ENCODE data around the gene KNSTRN.

KNSTRN gene

GRCh38 chr15:40405501-40406381 lies 23.2 kb downstream of the KNSTRN start, which contains the start of gene IVD:
TSS of gene IVD (plus strand) at chr15:40405795. CDS start at chr15:40405828, 33 bp downstream.
- DNase-seq = peak; percentile 94

DNA sequence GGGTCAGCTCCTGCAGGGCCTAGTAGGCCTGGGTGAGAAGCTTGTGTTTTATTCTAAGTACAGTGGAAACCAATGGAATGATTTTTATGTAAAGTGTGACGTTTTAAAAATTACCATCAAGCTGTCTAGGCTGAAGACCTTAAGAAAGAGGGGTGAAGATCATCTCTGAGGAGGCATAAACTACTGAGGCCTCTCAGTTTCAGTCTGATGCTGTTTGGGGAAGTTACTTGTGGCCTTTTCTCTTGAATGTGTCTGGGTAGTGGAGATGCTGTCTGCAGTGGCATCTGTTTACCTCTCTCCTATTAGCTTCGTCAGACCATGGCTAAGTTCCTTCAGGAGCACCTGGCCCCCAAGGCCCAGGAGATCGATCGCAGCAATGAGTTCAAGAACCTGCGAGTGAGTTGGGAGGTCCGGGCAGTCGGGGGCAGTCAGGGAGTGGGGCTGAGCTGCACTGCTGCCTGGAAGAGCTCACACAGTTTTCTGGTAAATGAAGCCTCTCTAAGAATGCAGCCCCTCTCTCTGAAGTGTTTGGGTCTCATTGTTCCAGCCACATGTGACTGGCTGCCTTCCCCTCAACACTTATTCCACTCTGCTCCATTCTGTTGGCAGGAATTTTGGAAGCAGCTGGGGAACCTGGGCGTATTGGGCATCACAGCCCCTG lies 24.9 kb downstream of the KNSTRN start:
- DNase-seq = no peak

DNA sequence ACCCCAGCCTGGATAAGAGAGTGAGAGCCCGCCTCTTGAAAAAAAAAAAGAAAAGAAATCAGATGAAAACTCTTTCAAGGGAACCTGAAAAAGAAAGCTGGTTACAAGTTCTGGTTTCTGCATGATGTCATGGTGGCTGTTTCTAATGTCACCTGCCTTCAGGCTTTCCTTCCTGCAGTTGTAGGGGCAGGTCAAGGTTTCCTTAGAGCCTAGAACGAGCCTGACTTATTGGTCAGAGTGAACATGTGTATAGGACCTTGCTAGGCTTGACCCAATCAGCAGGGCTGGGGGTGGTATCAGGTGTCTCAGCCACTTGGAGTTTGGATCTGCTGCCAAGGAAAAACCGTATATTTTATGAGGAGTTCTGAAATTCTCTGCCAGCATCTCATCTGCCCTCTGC lies 26.8 kb downstream of the KNSTRN start:
- no peak for DNase-seq

GRCh38 chr15:40410476-40410875 lies 28.0 kb downstream of the KNSTRN start:
- no peak for DNase-seq

DNA sequence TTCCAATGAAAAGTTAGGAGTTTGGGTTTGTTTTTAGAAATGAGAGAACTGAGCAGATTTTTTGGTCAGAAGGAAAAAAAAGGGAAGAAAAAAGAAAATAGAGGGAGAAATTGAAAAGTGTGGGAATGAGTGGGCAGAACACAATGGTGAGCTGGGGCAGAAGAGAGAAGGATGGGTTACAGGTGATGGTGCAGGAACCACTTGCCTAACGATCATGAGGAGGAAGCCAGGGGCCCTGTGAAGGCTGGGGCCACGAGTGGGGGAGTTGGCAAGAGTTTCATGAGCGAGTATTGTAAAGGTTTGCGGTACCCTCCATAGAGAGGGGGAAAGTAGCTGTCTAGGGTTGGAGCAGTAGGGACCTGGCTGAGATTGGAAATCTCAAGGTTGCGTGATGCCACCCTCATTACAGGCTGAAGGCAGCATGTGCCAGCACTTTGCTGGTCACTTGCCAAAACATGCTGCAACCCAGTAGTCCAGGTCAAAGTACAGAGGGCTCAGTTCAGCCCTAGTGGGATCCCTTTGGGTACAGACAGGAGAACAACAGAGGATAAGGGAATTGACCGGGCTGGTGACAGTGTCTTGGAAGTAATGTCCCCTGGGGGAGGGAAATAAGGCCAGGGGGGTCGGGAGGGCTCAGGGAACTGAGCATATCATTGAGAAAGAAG lies 29.7 kb downstream of the KNSTRN start:
- DNase-seq = no peak

DNA sequence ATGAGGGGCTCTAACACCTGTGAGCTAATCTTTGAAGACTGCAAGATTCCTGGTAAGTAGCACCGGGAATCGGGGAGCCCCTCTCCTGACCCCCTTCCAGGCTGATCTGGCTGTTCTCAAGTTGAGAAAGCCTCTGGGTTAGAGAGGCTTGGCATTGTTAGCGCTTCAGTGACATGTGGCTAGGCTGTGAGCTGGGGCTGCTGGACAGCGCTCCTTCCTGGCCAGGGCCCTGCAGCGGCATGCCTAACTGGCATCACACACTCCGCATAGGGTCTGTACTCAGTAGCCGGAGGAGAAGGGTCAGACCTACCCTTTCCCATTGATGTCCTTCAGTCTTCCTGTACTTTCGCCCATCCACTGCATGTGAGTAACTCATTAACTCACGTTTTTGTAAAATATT lies 30.5 kb downstream of the KNSTRN start:
- DNase-seq = no peak

GRCh38 chr15:40414816-40415215 lies 32.3 kb downstream of the KNSTRN start:
- no peak for DNase-seq

GRCh38 chr15:40415226-40415625 lies 32.7 kb downstream of the KNSTRN start:
- no peak for DNase-seq

DNA sequence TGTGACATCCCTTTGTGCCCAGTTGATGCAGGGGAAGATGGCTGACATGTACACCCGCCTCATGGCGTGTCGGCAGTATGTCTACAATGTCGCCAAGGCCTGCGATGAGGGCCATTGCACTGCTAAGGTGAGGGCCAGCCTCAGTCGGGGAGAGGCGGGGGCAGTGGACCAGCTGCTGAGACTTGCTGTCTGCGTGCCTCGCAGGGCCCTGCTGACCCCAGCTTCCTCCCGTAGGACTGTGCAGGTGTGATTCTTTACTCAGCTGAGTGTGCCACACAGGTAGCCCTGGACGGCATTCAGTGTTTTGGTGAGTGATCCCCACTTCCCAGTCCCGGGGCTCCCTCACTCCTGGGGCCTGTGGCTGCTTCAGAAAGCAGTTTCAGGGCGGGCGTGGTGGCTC lies 33.5 kb downstream of the KNSTRN start:
- DNase-seq = no peak

GRCh38 chr15:40418126-40418525 lies 35.6 kb downstream of the KNSTRN start:
- DNase-seq = no peak

DNA sequence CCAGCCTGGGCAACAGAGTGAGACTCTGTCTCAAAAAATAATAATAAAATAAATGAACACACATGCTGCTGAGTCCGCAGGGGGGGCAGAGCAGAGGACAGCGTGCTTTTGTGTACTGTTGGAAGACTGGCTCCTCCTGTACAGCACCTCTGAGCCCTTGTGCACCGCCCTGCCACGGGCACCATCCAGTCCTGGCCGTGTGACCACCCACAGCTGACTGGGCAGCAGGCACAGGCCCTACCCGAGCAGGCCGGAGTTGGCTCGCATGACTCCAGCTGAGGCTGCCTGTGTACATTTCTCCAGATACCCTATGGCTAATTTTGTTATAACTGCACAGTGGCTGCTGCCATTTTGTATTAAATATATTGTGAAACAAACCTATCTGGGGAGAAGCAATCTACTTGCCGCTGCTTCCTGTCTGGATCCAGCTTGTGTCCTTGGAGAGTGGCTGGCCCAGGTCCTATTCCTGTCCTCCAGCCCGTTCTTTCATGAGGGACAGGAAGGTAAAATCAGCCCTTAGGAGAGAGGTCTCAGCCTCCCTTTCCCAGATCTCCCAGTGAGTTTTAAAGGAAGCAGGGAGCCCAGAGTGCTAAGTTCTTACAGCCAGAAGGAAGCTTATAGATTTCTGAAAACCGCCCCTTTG lies 37.7 kb downstream of the KNSTRN start:
- no peak for DNase-seq

DNA sequence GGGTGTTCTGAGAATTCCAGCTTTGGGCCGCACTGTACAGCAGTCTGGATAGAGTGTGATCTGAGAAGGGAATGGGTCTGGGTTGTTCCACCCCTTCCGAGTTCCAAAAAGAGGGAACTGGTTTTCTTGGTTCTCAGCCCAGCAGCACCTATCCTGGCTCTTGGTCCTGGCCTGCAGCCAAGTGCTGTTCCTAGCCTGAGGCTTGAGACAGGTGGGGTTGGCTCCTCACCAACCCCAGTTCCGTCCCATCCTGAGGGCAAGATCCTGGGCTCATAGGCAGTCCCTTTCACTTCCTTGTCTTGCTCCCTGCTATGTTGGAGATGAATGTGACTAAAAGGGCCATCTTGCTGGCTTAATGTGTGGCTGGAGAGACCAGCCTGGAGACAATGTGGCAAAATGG lies 38.3 kb downstream of the KNSTRN start:
- DNase-seq = peak; percentile 24

DNA sequence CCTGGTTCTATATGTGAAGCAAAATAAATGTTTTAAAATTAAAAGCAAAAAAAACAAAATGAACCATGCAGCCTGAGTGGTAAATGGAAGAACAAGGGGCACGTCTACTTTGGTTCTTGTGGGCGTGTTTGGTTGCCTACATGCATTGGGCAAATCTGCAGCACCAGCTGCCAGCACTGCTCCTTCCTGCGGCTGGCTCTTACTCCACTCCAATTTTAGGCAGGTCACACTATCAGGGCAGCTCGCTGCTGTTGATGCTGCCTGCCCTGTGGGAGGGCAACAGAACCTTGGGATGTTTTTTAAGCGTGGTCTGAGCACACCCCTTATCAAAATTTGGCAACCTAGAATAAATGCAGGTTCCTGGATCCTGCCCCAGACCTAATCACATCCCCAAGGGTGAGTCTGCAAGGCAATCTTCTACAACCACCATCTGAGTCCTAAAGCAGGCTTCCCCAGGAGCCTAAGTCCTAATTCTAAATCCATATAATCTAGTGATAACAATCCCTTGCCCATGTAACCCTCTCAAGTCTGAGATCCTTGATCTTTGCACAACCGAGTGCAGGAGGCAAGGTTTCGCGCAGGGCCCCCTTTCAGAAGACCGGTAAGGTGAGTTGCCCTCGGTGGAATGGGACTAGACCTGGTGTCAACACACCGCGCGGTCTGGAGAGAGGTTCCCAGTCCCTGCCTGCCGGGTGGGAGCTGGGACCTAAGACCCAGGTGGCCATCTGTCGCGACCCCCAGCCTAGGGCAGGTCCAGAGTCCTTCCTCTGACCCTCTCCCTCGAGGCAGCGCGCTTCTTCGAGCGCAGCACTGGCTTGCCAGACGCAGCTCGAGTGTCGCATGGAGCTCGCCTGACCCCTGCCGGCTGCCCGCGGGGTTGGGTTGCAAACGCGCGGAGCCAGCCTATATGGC lies 39.0 kb downstream of the KNSTRN start:
- peak; percentile 79 for DNase-seq

GRCh38 chr15:40424483-40425115 lies 42.1 kb downstream of the KNSTRN start:
- no peak for DNase-seq

GRCh38 chr15:40425681-40426080 lies 43.2 kb downstream of the KNSTRN start:
- DNase-seq = no peak

DNA sequence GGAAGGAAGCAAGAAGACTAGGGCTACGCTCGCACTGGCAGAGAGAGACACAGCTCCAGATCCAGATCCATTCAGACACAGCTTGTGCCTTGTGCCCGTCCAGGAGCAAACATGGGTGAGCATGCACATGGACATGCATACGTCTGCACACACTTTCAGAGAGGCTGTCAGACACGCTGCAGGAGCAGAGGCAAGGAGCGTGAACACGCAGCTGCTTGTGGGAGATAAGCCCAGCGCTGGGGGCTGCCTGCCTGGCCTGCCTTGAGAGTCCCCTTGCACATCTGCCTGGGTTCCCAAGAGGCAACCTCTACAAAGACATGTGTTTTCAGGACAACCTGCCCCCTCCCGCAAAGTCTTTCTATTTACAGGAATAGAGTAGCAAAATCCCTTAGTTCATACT lies 44.7 kb downstream of the KNSTRN start:
- no peak for DNase-seq

GRCh38 chr15:40428185-40428584 lies 45.7 kb downstream of the KNSTRN start:
- DNase-seq = no peak

DNA sequence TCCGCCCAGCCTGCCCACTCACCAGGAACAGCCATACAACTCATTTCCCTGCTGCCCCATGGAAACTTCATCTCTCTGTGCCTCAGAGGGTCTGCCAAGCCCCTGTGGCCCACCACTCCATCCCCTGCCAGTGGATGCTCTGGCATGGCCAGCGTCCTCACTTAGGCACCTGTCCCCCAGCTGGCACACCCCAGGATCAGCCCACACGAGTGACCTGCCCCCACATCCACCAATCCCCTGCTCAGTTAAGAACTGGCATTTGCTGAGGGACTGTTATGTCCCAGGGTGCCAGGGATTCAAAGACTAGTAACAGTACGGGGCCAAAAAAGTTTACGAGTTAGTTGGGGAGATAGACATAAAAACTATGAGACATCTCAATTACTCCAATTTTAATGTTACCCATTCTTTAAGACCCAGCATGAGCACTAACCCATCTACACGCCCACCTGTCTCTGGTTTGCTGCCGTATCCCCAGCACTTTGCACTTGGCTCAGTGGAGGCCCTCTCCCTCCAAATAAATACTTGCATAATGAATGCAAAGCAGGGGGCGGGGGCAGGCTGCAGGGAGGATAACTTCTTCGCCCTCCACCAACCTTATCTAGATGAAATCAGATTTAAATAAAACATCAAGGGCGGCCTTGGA lies 46.7 kb downstream of the KNSTRN start:
- no peak for DNase-seq

DNA sequence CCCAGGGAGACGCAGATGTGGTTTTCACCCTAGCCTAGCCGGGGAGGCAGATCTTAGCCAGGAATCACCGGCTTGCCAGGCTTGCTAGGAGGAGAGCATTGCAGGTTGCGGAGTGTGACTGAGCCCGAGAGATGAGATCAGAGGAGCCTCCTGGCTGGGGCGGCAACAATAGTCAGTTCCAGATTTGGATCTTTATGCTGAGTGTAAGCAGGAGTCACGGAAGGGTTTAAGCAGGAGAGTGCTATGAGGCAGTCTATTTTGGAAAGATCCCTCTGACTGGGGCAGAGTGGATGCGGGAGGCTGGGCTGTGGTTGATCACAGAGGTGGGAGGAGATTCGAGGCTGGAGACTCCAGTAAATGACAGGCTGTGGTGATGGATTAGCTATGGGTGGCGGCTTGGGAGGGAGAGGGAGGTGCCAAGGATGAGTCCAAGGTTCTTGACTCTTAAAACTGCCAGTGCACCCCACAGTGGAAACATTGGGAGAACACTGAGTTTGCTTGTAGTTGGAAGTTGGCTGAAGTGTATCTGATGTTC lies 47.8 kb downstream of the KNSTRN start:
- DNase-seq = no peak

DNA sequence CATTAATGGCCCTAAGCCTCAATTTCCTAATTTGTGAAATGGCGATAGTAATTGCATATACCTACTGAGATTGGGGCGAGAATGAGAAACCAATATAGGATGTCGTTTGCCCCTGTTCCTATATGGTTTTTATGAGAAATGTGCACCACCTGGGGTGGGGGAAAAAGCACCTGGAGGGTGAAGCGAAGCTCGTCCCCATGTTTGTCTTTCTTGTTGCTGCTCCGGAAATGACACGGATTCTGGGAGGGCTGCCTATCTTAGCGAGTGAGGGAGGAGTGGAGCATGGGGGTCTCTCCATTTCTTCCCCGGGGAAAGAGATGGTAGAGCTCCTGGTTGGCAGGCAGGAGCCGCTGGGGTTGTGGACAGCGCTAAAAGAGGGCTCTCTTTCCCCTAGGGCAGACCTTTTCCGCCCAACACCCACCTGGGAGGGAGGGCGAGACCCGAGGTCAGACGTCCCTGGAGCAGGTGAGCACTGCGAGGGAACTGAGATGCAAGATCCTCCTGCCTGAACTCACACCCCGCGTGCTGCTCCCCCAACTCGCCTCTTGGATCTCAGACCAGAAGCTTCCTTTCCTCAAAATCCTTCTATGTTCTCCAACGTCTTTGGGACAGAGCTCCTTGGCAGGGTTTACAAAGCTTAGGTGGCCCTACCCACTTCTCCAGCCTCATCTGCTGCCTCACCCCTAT lies 52.6 kb downstream of the KNSTRN start:
- no peak for DNase-seq
